Measurements from ENCODE around the gene SH3RF3.

The SH3RF3 gene

DNA sequence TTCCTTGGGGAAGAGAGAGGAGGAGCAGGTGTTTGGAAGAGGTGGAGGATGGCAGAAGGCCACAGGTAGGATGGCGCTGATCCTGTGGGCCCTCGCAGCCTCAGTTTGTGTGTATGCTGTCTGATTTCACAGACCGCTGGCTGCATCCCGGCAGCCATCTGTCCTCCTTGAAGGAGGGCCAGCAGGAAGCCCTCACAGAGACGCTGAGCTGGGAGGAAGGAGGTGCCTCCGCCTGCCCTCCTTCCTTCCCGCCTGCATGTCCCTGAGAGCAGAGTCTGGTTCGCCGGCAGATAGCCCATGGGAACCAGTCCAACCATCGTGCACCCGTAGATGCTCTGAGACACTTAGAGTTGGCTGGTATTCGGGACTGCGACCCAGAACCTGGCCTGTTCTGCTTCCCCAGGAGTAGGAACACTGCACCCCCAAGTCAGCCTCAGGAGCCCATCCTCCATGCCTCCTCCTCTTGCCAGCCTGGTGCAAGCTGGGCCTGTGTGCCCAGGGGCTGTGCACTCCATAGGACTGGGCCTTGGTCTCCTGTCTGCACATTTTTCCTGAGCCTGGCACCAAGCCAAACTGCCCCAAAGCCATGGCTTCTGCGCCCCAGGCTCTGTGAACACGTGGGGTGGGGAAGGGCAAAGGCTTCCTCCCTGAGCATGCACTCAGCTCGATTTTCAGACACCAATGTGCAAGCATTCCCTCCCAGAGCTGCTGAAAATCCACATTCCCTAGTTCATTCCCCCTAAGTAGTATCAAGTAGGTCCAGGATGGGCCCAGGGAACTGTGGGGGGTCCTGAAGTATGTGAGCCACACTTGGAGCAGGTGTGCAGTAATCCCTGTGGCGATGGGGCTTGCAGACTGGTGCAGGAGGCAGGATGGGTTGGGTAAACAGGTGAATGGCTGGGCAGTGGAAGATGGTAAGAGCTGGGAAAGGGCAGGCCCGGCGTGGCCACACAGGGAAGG is 369.2 kb downstream of the SH3RF3 start:
- Histone ChIP-seq H3K4me3 (no peak overlapping the region), H3K27ac (no peak overlapping the region)

- H3K27ac ChIP-seq = no peak overlapping the region
- no peak overlapping the region for H3K4me3 ChIP-seq
These were observed 369.9 kb downstream of the SH3RF3 start for GRCh38 chr2:109498906-109499305.

- Histone ChIP-seq H3K27ac (no peak overlapping the region), H3K4me3 (no peak overlapping the region)
These were observed 370.6 kb downstream of the SH3RF3 start for GRCh38 chr2:109499566-109499965.

GRCh38 chr2:109500910-109501309 is 371.9 kb downstream of the SH3RF3 start:
- Histone ChIP-seq H3K4me3 (no peak overlapping the region), H3K27ac (no peak overlapping the region)

DNA sequence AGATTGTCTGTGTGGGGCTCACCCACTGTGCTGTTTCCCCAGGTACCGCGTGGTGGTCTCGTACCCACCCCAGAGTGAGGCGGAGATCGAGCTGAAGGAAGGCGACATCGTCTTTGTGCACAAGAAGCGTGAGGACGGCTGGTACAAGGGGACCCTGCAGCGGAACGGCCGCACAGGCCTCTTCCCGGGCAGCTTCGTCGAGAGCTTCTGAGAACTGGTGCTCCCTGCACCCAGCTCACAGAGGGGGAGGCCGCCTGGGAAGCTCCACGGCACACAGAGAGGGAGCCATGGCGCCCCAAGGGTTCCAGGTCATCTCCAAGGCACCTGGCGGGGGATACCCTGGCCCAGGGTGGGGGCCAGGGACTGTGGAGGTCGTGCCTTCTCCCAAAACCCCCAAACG is 372.5 kb downstream of the SH3RF3 start:
- no peak overlapping the region for H3K4me3 ChIP-seq

DNA sequence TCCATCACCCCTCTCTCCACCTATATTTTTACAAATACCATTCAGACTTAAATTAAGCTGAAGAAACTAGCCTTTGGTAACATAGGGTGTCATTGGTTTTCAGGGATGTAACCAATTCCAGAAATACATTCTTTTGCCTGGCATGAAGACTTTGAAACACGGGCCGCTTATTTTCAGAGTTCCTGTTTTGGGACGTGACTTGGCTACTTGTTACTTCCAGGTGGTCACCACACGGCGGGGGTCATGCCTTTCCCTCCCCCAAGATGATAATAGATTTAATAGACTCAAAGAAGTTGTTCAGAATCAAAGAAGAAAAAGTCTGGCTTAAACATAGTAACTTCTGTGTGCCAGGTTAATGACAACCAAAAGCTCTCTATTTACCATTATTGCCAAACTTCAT is 374.2 kb downstream of the SH3RF3 start:
- no peak overlapping the region for H3K27ac ChIP-seq
- H3K4me3 ChIP-seq = no peak overlapping the region

More for the DNA sequence above, 372.5 kb downstream of the SH3RF3 start:
- H3K27ac ChIP-seq = no peak overlapping the region

DNA sequence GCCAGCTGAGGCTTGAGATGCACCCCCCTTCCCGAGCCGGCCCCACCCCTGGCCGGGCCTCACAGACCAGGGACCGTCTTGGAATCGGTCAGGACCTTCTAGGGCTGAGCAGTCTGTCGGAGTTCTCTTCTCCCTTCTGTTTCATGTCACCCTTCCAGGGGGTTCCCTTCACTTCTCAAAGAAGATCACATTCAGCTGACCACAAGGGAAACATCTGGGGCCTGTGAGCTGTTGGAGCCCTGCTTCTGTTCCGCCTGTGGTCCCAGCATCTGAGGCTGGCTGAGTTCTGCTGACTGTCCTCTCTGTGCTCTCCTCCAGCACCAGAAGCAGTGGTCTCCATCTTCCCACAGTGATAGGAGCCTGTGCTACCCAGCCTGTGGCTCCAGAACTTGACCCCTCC is 378.2 kb downstream of the SH3RF3 start:
- Histone ChIP-seq H3K27ac (peak overlapping the region in 2 of 21 experiments; percentile 1 to 54), H3K4me3 (no peak overlapping the region)

DNA sequence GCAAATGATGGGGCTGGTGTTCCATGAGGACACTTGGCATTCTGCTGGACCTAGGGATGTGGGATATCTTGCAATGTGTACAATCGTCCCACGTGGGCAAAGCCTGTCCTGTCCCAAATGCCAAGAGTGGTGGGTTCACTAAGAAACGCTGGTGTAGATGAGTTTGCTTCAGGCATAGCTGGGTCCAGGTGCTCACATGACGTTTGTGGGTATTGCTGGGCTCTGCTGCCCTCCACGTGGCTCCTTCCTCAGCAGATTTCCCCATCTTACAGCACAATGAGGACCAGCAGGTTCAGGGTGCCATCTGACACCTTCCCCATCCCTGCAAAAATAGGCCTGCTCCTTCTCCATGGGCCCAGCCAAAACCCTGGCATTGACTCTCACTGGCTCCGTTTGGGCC is 378.8 kb downstream of the SH3RF3 start:
- Histone ChIP-seq H3K4me3 (no peak overlapping the region), H3K27ac (peak overlapping the region in 2 of 21 experiments; percentile 1 to 54)

DNA sequence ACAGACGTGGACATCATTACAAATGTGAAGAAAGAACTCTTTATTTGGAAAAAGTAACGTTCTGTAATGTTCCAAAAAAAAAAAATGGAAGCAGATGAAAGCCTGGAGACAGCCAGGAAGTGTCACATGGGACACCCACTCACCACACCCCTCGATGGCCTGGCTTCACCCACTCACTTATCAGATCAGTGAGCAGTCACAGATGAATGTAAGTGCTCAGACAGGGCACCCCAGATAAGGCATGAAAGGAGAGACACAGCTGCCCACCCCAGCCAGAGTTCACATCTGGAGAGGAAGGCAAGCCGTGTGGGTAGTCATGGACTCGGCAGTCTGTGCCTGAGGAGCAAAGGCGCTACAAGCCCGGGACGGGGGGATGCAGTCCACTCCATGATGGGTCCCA is 379.6 kb downstream of the SH3RF3 start:
- H3K27ac ChIP-seq = no peak overlapping the region
- no peak overlapping the region for H3K4me3 ChIP-seq

DNA sequence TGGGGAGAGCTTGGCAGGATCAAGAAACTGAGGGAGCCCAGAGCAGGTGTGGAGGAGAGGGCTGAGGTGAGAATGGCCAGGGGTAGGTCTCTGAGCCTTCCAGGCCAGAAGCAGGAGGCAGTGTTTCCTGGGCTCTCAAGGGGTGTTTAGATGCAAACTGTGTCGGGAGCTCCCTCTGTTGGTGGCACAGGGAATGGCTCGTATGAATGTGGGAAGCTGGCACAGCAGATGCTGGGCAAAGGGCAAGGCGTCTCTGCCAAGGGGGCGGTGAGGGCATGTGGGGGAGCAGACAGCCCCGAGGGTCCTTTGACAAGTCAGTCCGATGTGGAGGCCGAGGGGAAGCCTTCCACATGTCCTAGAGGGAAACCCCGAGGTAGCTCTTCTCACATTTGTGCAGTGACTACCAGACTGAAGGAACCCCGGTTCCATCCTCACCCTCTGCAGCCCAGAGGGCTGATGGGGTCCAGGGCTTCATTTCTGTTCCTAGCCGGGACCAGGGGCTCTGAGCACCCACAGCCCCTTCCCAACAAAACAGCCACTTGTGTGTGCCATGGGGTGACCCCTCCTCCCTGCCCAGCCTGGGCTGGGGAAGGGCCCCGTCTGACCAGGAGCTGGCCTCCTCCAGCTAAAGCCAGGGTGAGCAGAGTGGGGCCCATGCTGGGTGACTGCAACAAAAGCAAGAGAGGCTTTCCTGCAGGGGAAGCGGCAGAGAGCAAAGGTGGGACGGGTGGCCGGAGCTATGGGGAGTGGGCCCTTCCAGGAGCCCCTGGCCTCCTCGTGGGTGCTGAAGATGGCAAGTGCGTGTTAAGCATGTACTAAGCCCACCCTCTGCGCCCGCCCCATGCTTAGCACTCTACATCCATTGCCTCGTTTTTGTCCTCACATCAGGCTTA is 381.4 kb downstream of the SH3RF3 start:
- no peak overlapping the region for H3K4me3 ChIP-seq
- no peak overlapping the region for H3K27ac ChIP-seq

DNA sequence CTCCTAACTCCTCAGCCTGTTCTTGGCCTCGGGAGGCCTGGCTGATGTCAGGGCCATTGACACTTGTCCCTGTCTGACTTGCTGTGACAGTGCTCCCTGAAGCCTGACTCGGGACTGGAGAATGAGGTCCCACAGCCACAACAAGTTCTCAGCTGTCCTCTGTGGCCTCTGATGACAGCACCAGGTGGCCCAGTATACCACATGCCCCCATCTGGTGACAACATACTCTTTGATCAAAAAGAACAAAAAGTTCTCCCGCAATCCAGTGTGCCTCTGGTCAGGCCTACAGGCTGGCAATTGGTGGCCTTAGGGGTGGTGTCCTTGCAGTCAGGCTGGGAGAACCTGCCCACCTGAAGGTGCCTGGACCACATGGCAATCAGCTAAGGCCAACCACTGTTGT is 382.2 kb downstream of the SH3RF3 start:
- Histone ChIP-seq H3K4me3 (no peak overlapping the region), H3K27ac (no peak overlapping the region)

- H3K4me3 ChIP-seq = no peak overlapping the region
These were observed 383.1 kb downstream of the SH3RF3 start for GRCh38 chr2:109512076-109512475.

GRCh38 chr2:109513230-109513629 is 384.2 kb downstream of the SH3RF3 start:
- H3K27ac ChIP-seq = peak overlapping the region in 9 of 21 experiments; percentile 63 to 94 (median 70)

More at GRCh38 chr2:109512076-109512475, 383.1 kb downstream of the SH3RF3 start:
- no peak overlapping the region for H3K27ac ChIP-seq

GRCh38 chr2:109513749-109514588 is 385.0 kb downstream of the SH3RF3 start:
- peak overlapping the region in 20 of 21 experiments; percentile 58 to 94 (median 78) for H3K27ac ChIP-seq
- H3K4me3 ChIP-seq = no peak overlapping the region

More at GRCh38 chr2:109513230-109513629, 384.2 kb downstream of the SH3RF3 start:
- H3K4me3 ChIP-seq = no peak overlapping the region

DNA sequence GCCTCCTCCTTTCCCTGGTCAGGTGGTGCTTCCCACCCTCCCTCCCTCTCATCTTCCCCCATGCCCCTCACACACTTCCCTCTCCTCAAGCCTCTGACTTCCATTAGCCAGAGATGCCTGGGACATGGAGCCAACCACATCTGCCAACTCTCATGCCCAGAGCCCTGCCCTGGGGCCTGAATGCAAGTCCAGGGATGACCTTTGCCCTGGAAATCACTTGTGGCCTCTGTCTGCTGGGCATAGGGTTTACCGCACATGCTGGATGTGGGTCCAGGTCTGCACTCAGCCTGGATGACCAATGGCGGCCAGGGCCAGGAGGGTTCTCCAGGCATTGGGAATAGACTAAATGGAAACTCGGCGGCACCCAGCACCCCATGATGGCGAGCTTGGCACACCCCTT is 385.9 kb downstream of the SH3RF3 start:
- Histone ChIP-seq H3K27ac (peak overlapping the region in 19 of 21 experiments; percentile 60 to 94 (median 79)), H3K4me3 (no peak overlapping the region)

DNA sequence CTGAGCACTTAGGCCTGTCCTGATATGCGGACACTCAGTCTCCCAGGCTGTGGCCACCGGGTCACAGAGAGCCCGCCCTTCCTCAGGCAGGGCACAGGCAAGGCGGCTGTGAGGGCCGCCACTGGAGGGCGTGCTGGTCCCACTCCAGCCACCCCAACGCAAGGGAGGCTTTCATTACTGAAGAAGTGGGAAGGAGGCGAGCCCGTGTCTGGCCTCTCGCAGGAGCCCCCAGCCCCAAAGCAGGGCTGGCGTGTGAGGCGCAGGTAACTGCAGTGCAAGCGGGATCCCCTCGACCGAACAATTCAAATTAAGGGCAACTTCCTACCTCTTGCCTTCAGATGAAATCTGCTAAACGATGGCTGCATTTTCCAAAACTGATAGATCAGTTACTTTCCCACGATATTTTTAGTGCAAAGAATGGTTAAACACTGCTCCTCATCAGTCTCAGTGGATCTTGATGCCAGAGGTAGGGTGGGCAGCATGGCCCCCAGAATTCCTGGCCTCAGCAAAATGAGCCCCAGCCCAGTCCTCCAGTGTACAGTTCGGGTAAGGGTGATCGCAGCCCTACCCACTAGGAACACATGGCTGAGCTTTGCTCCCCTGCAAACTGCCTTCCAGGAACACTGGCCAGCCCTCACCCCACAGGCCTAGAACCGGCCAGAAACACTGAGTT is 387.6 kb downstream of the SH3RF3 start:
- Histone ChIP-seq H3K27ac (peak overlapping the region in 1 of 21 experiments; percentile 4), H3K4me3 (no peak overlapping the region)

DNA sequence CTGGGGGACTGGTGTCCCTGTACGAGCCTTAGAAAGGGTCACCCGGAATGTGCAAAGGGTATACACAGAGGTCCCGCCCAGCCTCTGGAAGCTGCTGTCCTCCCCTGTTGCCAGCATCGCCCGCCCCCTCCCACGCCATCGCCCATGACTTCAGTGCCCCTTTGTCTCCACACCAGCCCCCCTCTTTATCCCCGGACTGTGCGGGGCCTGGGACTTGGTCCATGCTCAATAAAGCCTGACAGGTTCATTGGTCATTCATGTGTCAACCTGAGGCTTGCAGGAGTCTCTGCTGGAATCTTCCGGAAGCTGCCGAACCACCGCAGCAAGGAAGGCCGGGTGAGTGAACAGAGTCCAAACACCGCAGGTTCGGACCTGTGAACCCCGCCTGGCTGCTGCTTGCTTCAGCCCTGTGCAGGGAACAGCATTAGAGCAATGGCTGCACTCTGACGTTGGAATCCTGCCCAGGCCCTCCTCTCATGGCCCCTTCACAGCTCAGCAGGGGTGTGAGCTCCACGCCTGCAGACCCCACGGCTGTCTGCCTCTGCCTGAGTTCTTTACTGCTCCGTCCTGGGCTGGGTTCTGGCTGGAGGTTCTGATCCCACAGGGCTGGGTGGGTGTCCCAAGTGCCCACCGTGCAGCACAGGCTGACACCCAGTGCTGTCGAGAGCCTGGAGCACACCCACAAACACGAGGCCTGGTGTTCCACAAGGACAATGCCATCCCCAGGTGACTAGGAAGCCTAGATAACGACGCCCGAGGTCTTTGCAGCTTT is 388.3 kb downstream of the SH3RF3 start:
- no peak overlapping the region for H3K4me3 ChIP-seq
- peak overlapping the region in 1 of 21 experiments; percentile 42 for H3K27ac ChIP-seq

GRCh38 chr2:109519513-109519912 is 390.5 kb downstream of the SH3RF3 start:
- Histone ChIP-seq H3K4me3 (no peak overlapping the region), H3K27ac (no peak overlapping the region)

Measured in skin epidermis (tissue), 12 donors.